Gastroesophageal sphincter (tissue), 4 donors: ENCODE results near the gene VRK2. TPM values are rescaled to one million over a fixed set of nuclear protein-coding genes. Genes with fewer than 3 reads are reported as not detected.

Experiments used
- ATAC-seq: fragments of 150-250 bp; one replicate; pipeline ENCODE4 v1.9.1; 2016; ENCODE audit warnings: mild to moderate bottlenecking, moderate library complexity
- H3K27ac ChIP-seq, 4 donors: fragments of 200-600 bp; sonication (generic) in 3 of 4; 1 replicate in 3 of 4; 2 replicates in 1 of 4; pipeline ENCODE4 v1.5.1; 2016 to 2019
- H3K27me3 ChIP-seq: fragments of 200-600 bp; sonication (generic); one replicate; pipeline ENCODE4 v1.5.1; 2019
- H3K36me3 ChIP-seq, 2 donors: fragments of 200-600 bp; sonication (generic); one replicate each; pipeline ENCODE4 v1.5.1; 2019; ENCODE audit warnings: control low read depth in 1 of 2
- H3K4me1 ChIP-seq, 3 donors: fragments of 200-600 bp; sonication (generic); 1 replicate in 2 of 3; 2 replicates in 1 of 3; pipeline ENCODE4 v1.5.1; 2016 to 2019; ENCODE audit warnings: control low read depth in 2 of 3
- H3K4me3 ChIP-seq, 2 donors: fragments of 200-600 bp; sonication (generic); one replicate each; pipeline ENCODE4 v1.5.1; 2019; ENCODE audit warnings: mild to moderate bottlenecking in 1 of 2, moderate library complexity in 1 of 2
- H3K9me3 ChIP-seq, 3 donors: fragments of 200-600 bp; sonication (generic); one replicate each; pipeline ENCODE4 v1.5.1; 2017 to 2019; ENCODE audit warnings: control low read depth in 2 of 3
- CTCF ChIP-seq, 4 experiments: fragments of 200-600 bp in 2 of 4; fragments of 450-650 bp in 2 of 4; sonication (generic) in 1 of 4; IDR thresholded peaks; one replicate each; pipeline ENCODE4 v1.5.1; 2017 to 2019; ENCODE audit warnings: antibody characterized with exemption in 4 of 4, mild to moderate bottlenecking in 2 of 4, moderate library complexity in 2 of 4
- EP300 ChIP-seq: sonication (generic); formaldehyde crosslinking; IDR thresholded peaks from one replicate; pipeline ENCODE4 v1.6.1; 2017; ENCODE audit warnings: antibody characterized with exemption, mild to moderate bottlenecking
- POLR2A ChIP-seq, 2 donors: fragments of 450-650 bp; IDR thresholded peaks; one replicate each; pipeline ENCODE4 v1.6.1; 2017; ENCODE audit warnings: antibody characterized with exemption in 2 of 2, mild to moderate bottlenecking in 2 of 2, moderate library complexity in 1 of 2
- POLR2AphosphoS5 ChIP-seq: sonication (generic); formaldehyde crosslinking; IDR thresholded peaks from one replicate; pipeline ENCODE4 v1.6.1; 2017; ENCODE audit warnings: antibody characterized with exemption
- WGBS, 2 donors: methylation state at CpG; one replicate each; pipeline ENCODE4 v1.1.5; 2018; ENCODE audit warnings: low coverage in 1 of 2; 5-methylcytosine and 5-hydroxymethylcytosine counted together
- total RNA-seq, 4 donors: library from RNA; depleted of rRNA; stranded (reverse); fragments of >200 nt; gene quantifications; one replicate each; pipeline ENCODE4 v1.1.0, GENCODE V29; 2016

VRK2 gene
- total RNA-seq, result 10 to 100 TPM; 27.5 to 34.4 (median 29.1) TPM

GRCh38 chr2:58046585-58047372 is at the start of gene VRK2:
Gene VRK2, plus strand, starts transcription at chr2:58046806. Its CDS starts 2,026 bp downstream, at chr2:58048832.
- Histone ChIP-seq H3K36me3 (peaks cover 0 to 3% of the 10 kb centered on the region in 2 donors), H3K27me3 (no peaks in the 10 kb centered on the region), H3K4me3 (peak within 1 kb of the TSS; percentile 59 to 76), H3K9me3 (no peaks in the 10 kb centered on the region), H3K27ac (peak within 1 kb of the TSS; percentile 78 to 98 (median 92)), H3K4me1 (peaks cover 6 to 31% (median 6%) of the 10 kb centered on the region in 3 donors)
- ATAC-seq, result peak; percentile 98
- 0% methylated on average over 3 of the region's 76 CpGs; no CpG with 5 or more reads in 1 of the 2 donors for WGBS, 2 donors
- no peak for TF ChIP-seq EP300
- peak in 2 of 4 experiments; percentile 28 to 54 for TF ChIP-seq CTCF (IDR thresholded peaks at IDR 0.05)
- peak; percentile 72 to 76 for TF ChIP-seq POLR2A (IDR thresholded peaks at IDR 0.05)
- TF ChIP-seq POLR2AphosphoS5, result peak; percentile 71

- TF ChIP-seq POLR2AphosphoS5, result no peak
- no peak for TF ChIP-seq CTCF (IDR thresholded peaks at IDR 0.05)
- no peak for TF ChIP-seq POLR2A (IDR thresholded peaks at IDR 0.05)
- no peak for TF ChIP-seq EP300
- Histone ChIP-seq H3K9me3 (no peaks in the 10 kb centered on the region), H3K4me3 (no peak overlapping the region), H3K27me3 (no peaks in the 10 kb centered on the region), H3K4me1 (no peaks in the 10 kb centered on the region), H3K36me3 (no peaks in the 10 kb centered on the region), H3K27ac (no peak overlapping the region)
- 75 to 76% methylated on average over 2 of the region's 2 CpGs for WGBS, 2 donors
- ATAC-seq, result no peak
Observed at GRCh38 chr2:58006256-58006951, 40.2 kb upstream of the VRK2 start.

GRCh38 chr2:58006952-58007284 is 39.7 kb upstream of the VRK2 start:
- TF ChIP-seq EP300 (no peak), POLR2AphosphoS5 (no peak), POLR2A (IDR thresholded peaks at IDR 0.05) (no peak), CTCF (IDR thresholded peaks at IDR 0.05) (no peak)
- Histone ChIP-seq H3K9me3 (no peaks in the 10 kb centered on the region), H3K4me1 (no peaks in the 10 kb centered on the region), H3K27me3 (no peaks in the 10 kb centered on the region), H3K27ac (no peak overlapping the region), H3K36me3 (no peaks in the 10 kb centered on the region), H3K4me3 (no peak overlapping the region)
- no peak for ATAC-seq
- WGBS, 2 donors, result 71 to 82% methylated on average over 1 of the region's 1 CpG

- Histone ChIP-seq H3K9me3 (no peaks in the 10 kb centered on the region), H3K36me3 (no peaks in the 10 kb centered on the region), H3K4me3 (no peak overlapping the region), H3K27me3 (no peaks in the 10 kb centered on the region), H3K27ac (no peak overlapping the region), H3K4me1 (no peaks in the 10 kb centered on the region)
- no peak for TF ChIP-seq POLR2AphosphoS5
- TF ChIP-seq CTCF (IDR thresholded peaks at IDR 0.05), result no peak
- TF ChIP-seq POLR2A (IDR thresholded peaks at IDR 0.05), result no peak
- TF ChIP-seq EP300, result no peak
- WGBS, 2 donors, result 88 to 89% methylated on average over 1 of the region's 1 CpG
- ATAC-seq, result no peak
Observed at GRCh38 chr2:58010599-58010998, 36.0 kb upstream of the VRK2 start.
